Tibial nerve (tissue), 4 donors: ENCODE results near the gene KLHL22. TPM values are rescaled to one million over a fixed set of nuclear protein-coding genes. Genes with fewer than 3 reads are reported as not detected.

Experiments
- DNase-seq, 2 donors: peaks; one replicate each; pipeline ENCODE4 v3.0.0-alpha.2; 2019; ENCODE audit warnings: low spot score in 2 of 2
- H3K27ac ChIP-seq, 4 donors: fragments of 200-600 bp; sonication (generic) in 3 of 4; one replicate each; pipeline ENCODE4 v1.5.1; 2017 to 2019; ENCODE audit warnings: mild to moderate bottlenecking in 1 of 4
- H3K27me3 ChIP-seq, 2 donors: fragments of 200-600 bp; sonication (generic) in 1 of 2; one replicate each; pipeline versions ENCODE4 v1.5.1 to v1.6.0; 2017 to 2019
- H3K36me3 ChIP-seq, 3 donors: fragments of 200-600 bp; sonication (generic); one replicate each; pipeline ENCODE4 v1.5.1; 2018 to 2019
- H3K4me1 ChIP-seq, 4 donors: fragments of 200-600 bp; sonication (generic) in 3 of 4; one replicate each; pipeline ENCODE4 v1.5.1; 2017 to 2019
- H3K4me3 ChIP-seq, 4 donors: fragments of 200-600 bp; sonication (generic) in 3 of 4; one replicate each; pipeline ENCODE4 v1.5.1; 2017 to 2019; ENCODE audit warnings: mild to moderate bottlenecking in 1 of 4, moderate library complexity in 1 of 4
- H3K9me3 ChIP-seq, 4 donors: fragments of 200-600 bp; sonication (generic) in 3 of 4; one replicate each; pipeline ENCODE4 v1.5.1; 2017 to 2019
- EP300 ChIP-seq, 2 donors: sonication (generic); formaldehyde crosslinking; IDR thresholded peaks; one replicate each; pipeline ENCODE4 v1.6.1; 2017; ENCODE audit warnings: antibody characterized with exemption in 2 of 2, mild to moderate bottlenecking in 1 of 2
- POLR2A ChIP-seq, 2 donors: fragments of 450-650 bp; IDR thresholded peaks; one replicate each; pipeline ENCODE4 v1.6.1; 2017; ENCODE audit warnings: antibody characterized with exemption in 2 of 2, mild to moderate bottlenecking in 2 of 2, moderate library complexity in 2 of 2
- WGBS, 2 donors: methylation state at CpG; one replicate each; pipeline ENCODE4 v1.1.5; 2018; 5-methylcytosine and 5-hydroxymethylcytosine counted together
- total RNA-seq, 4 donors: library from RNA; depleted of rRNA; stranded (reverse); fragments of >200 nt; gene quantifications; one replicate each; pipeline ENCODE4 v1.1.0, GENCODE V29; 2016
- TF ChIP-seq, protein P1 (sequence below), 5 experiments: fragments of 200-600 bp in 3 of 5; fragments of 450-650 bp in 2 of 5; sonication (generic) in 3 of 5; IDR thresholded peaks; one replicate each; pipeline ENCODE4 v1.5.1; 2016 to 2019; ENCODE audit warnings: antibody characterized with exemption in 5 of 5, mild to moderate bottlenecking in 3 of 5, moderate library complexity in 2 of 5

Gene KLHL22
- total RNA-seq, 4 donors from 2014 or later, result 31.6 to 50.4 (median 41.4) TPM

GRCh38 chr22:20425566-20426258 lies 69.9 kb downstream of the KLHL22 start:
- TF ChIP-seq, protein P1, sequence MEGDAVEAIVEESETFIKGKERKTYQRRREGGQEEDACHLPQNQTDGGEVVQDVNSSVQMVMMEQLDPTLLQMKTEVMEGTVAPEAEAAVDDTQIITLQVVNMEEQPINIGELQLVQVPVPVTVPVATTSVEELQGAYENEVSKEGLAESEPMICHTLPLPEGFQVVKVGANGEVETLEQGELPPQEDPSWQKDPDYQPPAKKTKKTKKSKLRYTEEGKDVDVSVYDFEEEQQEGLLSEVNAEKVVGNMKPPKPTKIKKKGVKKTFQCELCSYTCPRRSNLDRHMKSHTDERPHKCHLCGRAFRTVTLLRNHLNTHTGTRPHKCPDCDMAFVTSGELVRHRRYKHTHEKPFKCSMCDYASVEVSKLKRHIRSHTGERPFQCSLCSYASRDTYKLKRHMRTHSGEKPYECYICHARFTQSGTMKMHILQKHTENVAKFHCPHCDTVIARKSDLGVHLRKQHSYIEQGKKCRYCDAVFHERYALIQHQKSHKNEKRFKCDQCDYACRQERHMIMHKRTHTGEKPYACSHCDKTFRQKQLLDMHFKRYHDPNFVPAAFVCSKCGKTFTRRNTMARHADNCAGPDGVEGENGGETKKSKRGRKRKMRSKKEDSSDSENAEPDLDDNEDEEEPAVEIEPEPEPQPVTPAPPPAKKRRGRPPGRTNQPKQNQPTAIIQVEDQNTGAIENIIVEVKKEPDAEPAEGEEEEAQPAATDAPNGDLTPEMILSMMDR (IDR thresholded peaks at IDR 0.05), result no peak
- TF ChIP-seq POLR2A (IDR thresholded peaks at IDR 0.05), result no peak
- no peak for TF ChIP-seq EP300 (IDR thresholded peaks at IDR 0.05)
- Histone ChIP-seq H3K4me3 (peak overlapping the region in 1 of 4 donors; percentile 17), H3K27me3 (no peaks in the 10 kb centered on the region), H3K9me3 (no peaks in the 10 kb centered on the region), H3K36me3 (peaks cover 0 to 46% (median 0%) of the 10 kb centered on the region in 3 donors), H3K27ac (peak overlapping the region in 1 of 4 donors; percentile 86), H3K4me1 (peaks cover 0 to 61% (median 33%) of the 10 kb centered on the region in 4 donors)
- no peak for DNase-seq
- WGBS, 2 donors, result 68 to 78% methylated on average over 31 to 39 of the region's 96 CpGs

GRCh38 chr22:20424932-20425565 lies 70.5 kb downstream of the KLHL22 start:
- 72 to 86% methylated on average over 27 to 32 of the region's 59 CpGs for WGBS, 2 donors
- Histone ChIP-seq H3K27me3 (no peaks in the 10 kb centered on the region), H3K36me3 (peaks cover 0 to 46% (median 0%) of the 10 kb centered on the region in 3 donors), H3K27ac (peak overlapping the region in 3 of 4 donors; percentile 70 to 92 (median 86)), H3K9me3 (no peaks in the 10 kb centered on the region), H3K4me1 (peaks cover 0 to 54% (median 30%) of the 10 kb centered on the region in 4 donors), H3K4me3 (peak overlapping the region in 1 of 4 donors; percentile 17)
- DNase-seq, result no peak
- no peak for TF ChIP-seq EP300 (IDR thresholded peaks at IDR 0.05)
- TF ChIP-seq, protein P1 (IDR thresholded peaks at IDR 0.05), result no peak
- TF ChIP-seq POLR2A (IDR thresholded peaks at IDR 0.05), result no peak

DNA sequence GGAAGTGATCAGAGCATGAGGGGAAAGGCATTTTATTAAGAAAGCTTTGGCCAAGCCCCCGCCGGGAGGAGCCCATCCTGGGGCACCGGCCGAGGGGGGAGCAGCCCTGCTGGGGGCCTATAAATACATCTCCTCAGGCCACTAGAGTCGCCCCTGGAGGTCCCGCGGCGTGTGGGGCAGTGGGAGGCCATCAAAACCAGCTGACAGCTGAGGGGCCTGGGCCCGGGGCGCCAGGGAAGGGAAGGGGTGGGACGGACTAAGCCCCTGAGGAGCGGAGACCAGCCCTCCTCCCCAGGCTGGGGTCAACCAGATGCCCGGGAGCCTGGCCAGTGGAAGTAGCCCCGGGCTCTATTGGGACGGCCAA lies 71.0 kb downstream of the KLHL22 start:
- 21 to 40% methylated on average over 8 to 14 of the region's 15 CpGs for WGBS, 2 donors
- peak overlapping the region; percentile 63 to 92 (median 78) for H3K27ac ChIP-seq

DNA sequence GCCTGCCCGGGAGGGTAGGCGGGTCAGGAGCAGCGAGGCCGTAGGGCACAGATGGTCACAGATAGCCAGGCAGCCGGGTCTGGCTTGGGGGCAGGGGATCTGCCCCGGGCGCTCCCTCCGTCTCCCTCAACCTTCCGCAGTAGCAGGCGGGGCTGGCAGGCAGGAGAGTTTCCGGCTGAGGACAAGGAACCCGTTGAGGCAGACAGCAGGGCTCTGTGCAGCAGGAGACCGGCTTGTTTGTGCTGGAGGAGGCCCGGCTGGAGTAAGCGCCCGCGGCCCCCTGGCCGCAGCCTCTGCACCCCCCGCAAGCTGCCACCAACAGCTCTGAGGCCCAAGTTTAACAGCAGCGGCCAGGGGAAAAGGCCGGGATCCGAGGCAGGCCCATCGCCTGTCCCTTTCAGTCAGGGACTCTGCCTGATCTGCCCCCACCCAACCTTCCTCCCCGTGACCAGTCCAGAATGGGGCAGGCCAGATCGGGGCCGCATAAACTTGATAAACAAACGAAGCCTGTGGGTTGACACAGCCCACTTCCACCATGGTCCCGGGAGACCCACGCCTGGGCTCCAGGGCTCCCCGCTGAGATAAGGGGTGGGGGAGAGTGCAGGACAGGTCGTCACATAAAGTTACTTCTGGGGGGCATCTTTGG lies 71.6 kb downstream of the KLHL22 start:
- 27 to 31% methylated on average over 24 to 26 of the region's 31 CpGs for WGBS, 2 donors
- Histone ChIP-seq H3K36me3 (peaks cover 0 to 40% (median 0%) of the 10 kb centered on the region in 3 donors), H3K9me3 (no peaks in the 10 kb centered on the region), H3K4me1 (peaks cover 0 to 44% (median 29%) of the 10 kb centered on the region in 4 donors), H3K4me3 (no peak overlapping the region), H3K27ac (peak overlapping the region; percentile 63 to 92 (median 78)), H3K27me3 (no peaks in the 10 kb centered on the region)
- TF ChIP-seq POLR2A (IDR thresholded peaks at IDR 0.05) (no peak), EP300 (IDR thresholded peaks at IDR 0.05) (no peak)
- TF ChIP-seq, protein P1 (IDR thresholded peaks at IDR 0.05), result no peak
- no peak for DNase-seq

More for the DNA sequence above, 71.0 kb downstream of the KLHL22 start:
- TF ChIP-seq POLR2A (IDR thresholded peaks at IDR 0.05) (no peak), EP300 (IDR thresholded peaks at IDR 0.05) (no peak)
- TF ChIP-seq, protein P1 (IDR thresholded peaks at IDR 0.05), result no peak
- no peak overlapping the region for H3K4me3 ChIP-seq
- H3K36me3 ChIP-seq, result peaks cover 0 to 45% (median 0%) of the 10 kb centered on the region in 3 donors
- H3K9me3 ChIP-seq, result no peaks in the 10 kb centered on the region
- H3K4me1 ChIP-seq, result peaks cover 0 to 49% (median 29%) of the 10 kb centered on the region in 4 donors
- no peaks in the 10 kb centered on the region for H3K27me3 ChIP-seq
- no peak for DNase-seq
